Measurements from ENCODE around the gene TNFRSF6B. TPM values are rescaled to one million over a fixed set of nuclear protein-coding genes. Genes with fewer than 3 reads are reported as not detected.

TNFRSF6B gene
- total and polyA plus RNA-seq, 8 donors = 0.31 to 31.0 (median 2.1) TPM

DNA sequence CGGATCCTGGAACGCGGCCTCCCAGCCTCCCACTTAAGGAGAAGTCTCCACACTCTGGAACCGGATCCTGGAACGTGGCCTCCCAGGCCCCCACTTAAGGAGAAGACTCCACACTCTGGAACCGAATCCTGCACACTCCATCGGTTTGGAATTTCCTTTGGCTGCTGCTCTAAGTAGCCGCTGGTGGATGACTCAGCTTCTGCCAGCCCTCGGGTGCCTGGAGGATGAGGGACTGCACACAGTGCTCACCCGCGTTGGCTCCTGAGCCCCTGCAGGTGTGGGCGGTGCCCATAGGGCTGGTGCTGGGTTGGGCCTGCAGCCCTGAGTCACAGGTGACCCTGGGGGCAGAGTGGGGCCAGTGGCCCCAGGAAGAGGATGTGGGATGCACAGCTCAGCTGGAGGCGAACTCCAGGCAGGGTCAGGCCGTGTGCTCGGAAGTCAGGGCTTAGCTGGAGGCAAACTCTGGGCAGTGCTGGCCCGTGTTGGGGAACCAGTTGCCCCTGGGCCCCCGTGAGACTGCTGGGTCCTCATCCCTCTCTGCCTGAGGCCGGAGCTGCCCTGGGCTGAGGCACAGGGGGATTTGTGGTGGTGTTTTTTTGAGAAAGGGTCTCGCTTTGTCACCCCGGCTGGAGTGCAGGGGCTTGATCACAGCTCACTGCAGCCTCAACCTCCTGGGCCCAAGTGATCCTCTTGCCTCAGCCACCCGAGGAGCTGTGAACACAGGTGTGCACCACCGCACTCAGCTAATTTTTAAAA is 13.9 kb upstream of the TNFRSF6B start:
- FAIRE-seq = no peak
- H3K36me3 ChIP-seq = no peaks in the 10 kb centered on the region
- DNase-seq = peak in 1 of 6 donors; percentile 25
- no peak overlapping the region for H3K4me3 ChIP-seq
- H3K27me3 ChIP-seq = no peaks in the 10 kb centered on the region
- peak overlapping the region in 1 of 4 donors; percentile 17 for H3K27ac ChIP-seq
- no peaks in the 10 kb centered on the region for H3K9me3 ChIP-seq
- peak in 3 of 4 donors; percentile 39 to 50 (median 40) for ATAC-seq
- TF ChIP-seq, protein P1, sequence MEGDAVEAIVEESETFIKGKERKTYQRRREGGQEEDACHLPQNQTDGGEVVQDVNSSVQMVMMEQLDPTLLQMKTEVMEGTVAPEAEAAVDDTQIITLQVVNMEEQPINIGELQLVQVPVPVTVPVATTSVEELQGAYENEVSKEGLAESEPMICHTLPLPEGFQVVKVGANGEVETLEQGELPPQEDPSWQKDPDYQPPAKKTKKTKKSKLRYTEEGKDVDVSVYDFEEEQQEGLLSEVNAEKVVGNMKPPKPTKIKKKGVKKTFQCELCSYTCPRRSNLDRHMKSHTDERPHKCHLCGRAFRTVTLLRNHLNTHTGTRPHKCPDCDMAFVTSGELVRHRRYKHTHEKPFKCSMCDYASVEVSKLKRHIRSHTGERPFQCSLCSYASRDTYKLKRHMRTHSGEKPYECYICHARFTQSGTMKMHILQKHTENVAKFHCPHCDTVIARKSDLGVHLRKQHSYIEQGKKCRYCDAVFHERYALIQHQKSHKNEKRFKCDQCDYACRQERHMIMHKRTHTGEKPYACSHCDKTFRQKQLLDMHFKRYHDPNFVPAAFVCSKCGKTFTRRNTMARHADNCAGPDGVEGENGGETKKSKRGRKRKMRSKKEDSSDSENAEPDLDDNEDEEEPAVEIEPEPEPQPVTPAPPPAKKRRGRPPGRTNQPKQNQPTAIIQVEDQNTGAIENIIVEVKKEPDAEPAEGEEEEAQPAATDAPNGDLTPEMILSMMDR (IDR thresholded peaks at IDR 0.05) = no peak
- intact Hi-C loops (cut with DNase I) = no loop called here
- WGBS, 2 donors = 86 to 87% methylated on average over 22 of the region's 22 CpGs
- peaks cover 0 to 2% (median 0%) of the 10 kb centered on the region in 3 donors for H3K4me1 ChIP-seq

DNA sequence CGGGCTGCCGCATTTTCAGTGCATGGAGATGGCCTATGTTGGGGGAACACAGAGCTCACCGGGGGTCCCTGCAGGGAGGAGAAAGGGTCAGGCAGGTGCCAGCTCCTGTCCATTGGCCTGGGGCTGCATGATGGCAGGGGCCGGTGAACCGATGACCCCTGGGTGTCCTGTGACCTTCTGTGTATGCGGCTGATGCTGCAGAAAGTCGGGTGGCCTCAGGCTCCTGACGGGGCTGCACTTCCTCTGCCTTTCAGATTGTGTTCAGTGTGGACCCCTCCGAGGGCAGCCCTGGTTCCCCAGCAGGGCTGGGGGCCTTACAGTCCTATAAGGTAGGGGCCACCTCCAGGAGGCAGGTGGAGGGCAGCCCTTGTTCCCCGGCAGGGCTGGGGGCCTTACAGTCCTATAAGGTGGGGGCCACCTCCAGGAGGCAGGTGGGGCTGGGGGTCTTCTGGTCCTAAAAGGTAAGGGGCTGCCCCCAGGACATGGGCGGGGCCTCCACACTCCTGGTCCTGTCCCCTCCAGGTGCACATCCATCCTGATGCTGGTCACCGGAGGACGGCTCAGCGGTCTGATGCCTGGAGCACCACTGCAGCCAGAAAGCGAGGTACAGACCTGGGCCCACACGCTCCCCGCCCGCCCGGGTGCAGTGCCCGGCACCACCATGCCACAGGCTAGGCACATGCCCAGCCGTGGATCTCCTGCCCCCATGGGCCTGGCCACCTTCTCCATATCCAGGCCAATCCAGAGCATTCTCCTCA is 11.0 kb upstream of the TNFRSF6B start:
- Histone ChIP-seq H3K27ac (peak overlapping the region in 2 of 4 donors; percentile 8 to 81), H3K4me1 (peaks cover 0 to 2% (median 0%) of the 10 kb centered on the region in 3 donors), H3K9me3 (no peaks in the 10 kb centered on the region), H3K4me3 (no peak overlapping the region), H3K36me3 (no peaks in the 10 kb centered on the region), H3K27me3 (no peaks in the 10 kb centered on the region)
- TF ChIP-seq, protein P1 (IDR thresholded peaks at IDR 0.05) = no peak
- ATAC-seq = no peak
- intact Hi-C loops (cut with DNase I) = no loop called here
- no peak for FAIRE-seq
- peak in 1 of 6 donors; percentile 75 for DNase-seq
- 87 to 93% methylated on average over 21 of the region's 21 CpGs for WGBS, 2 donors

DNA sequence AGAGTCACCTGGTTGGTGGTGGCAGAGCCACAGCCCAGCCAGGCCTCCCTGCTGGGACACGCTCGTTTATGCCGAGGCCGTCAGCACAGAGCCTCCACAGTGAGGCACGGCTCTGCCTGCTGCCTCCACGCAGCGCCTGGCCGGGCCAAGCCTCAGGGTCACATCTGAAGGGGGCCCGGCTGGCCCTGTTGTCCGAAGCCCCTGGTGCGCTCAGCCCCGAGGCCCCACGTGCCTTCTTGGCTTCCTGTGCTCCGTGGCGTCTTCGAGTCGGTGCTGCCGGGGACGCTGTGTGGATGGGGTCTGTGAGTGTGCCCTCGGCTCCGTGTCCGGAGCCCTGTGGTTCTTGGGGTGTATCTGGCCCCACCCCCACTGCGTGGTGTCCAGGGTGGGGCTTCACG is 10.4 kb upstream of the TNFRSF6B start:
- Histone ChIP-seq H3K36me3 (no peaks in the 10 kb centered on the region), H3K4me1 (peaks cover 0 to 2% (median 0%) of the 10 kb centered on the region in 3 donors), H3K27me3 (no peaks in the 10 kb centered on the region), H3K27ac (peak overlapping the region; percentile 8 to 81 (median 60)), H3K9me3 (no peaks in the 10 kb centered on the region), H3K4me3 (no peak overlapping the region)
- 87 to 91% methylated on average over 23 to 24 of the region's 24 CpGs for WGBS, 2 donors
- ATAC-seq (no peak), FAIRE-seq (no peak), DNase-seq (no peak)
- TF ChIP-seq, protein P1 (IDR thresholded peaks at IDR 0.05) = no peak
- intact Hi-C loops (cut with DNase I) = no loop called here

DNA sequence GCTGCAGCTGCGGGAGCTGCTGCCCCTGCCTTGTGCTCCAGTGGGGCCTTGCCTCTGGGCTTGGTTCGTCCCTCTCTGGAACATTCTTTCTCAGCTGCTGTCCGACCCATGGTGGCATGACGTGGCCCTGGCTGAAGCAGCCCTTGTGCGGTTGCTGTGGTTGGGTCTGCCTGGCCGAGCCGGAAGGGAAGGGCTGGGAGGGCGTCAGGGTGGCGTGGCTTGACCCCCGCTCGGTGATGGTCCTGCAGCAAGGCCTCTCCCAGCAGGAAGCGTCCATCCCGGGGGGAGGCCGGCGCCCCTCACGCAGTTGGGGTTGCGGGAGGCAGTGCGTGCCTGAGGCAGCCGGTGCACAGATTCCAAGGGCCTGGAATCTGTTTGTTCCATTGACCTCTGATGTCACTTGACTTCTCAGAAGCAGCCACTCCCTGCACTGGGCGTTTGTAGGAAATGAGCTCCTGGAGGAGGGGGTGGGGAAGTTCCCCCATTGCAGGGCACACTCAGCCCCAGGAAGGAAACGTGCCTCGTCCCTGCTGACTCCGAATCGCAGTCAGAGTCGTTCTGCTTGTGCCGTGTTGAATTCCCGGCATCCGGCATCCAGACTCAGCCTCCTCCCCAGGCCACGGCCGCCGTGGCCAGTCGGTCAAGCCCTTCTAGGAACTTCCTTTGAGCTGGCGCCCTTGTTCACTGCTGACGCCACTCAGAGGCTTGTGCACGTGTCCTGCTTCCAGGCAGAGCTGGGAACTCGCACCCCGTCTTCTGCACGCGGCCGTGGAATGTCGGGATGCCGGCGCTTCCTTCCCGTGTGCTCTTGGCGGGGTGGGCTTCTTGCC is 9.7 kb upstream of the TNFRSF6B start:
- Histone ChIP-seq H3K4me1 (peaks cover 0 to 2% (median 0%) of the 10 kb centered on the region in 3 donors), H3K27ac (peak overlapping the region; percentile 39 to 83 (median 60)), H3K36me3 (no peaks in the 10 kb centered on the region), H3K9me3 (no peaks in the 10 kb centered on the region), H3K27me3 (no peaks in the 10 kb centered on the region), H3K4me3 (no peak overlapping the region)
- peak in 3 of 4 donors; percentile 19 to 61 (median 44) for ATAC-seq
- DNase-seq = peak in 3 of 6 donors; percentile 41 to 64 (median 53)
- WGBS, 2 donors = 73 to 76% methylated on average over 44 to 45 of the region's 45 CpGs
- no peak for FAIRE-seq
- intact Hi-C loops (cut with DNase I) = no loop called here
- TF ChIP-seq, protein P1 (IDR thresholded peaks at IDR 0.05) = no peak

Data from pancreas (tissue), 10 donors.